ENCODE measurements around the gene CASP10. TPM values are rescaled to one million over a fixed set of nuclear protein-coding genes. Genes with fewer than 3 reads are reported as not detected.
A peak's percentile ranks its signal among the peaks of the same experiment; 100 is the strongest.

Gene CASP10
- total and polyA plus RNA-seq, 2 of the 13 experiments (the other 11 are each of a cell fraction or from before 2014, with no cell fraction given) = 22.2 to 23.8 TPM

GRCh38 chr2:201233192-201233811 lies 50.4 kb downstream of the CASP10 start (continued):
- TF ChIP-seq PHF20 (CRISPR knock-in tag; IDR thresholded peaks at IDR 0.05) (peak; percentile 78), MYNN (CRISPR knock-in tag; IDR thresholded peaks at IDR 0.05; ENCODE audit: low read depth) (no peak), RERE (CRISPR knock-in tag; IDR thresholded peaks at IDR 0.05; ENCODE audit: low read depth) (no peak), ONECUT2 (CRISPR knock-in tag; IDR thresholded peaks at IDR 0.05) (no peak), ATF3 (CRISPR knock-in tag; IDR thresholded peaks at IDR 0.05) (0 out of 2 replicates have a peak, but pooled peaks have one; percentile 20), TCF7L2 (IDR thresholded peaks at IDR 0.05; ENCODE audit: low read depth, low read length) (no peak), NKX3-1 (CRISPR knock-in tag; IDR thresholded peaks at IDR 0.05) (no peak), ZNF484 (CRISPR knock-in tag; IDR thresholded peaks at IDR 0.05; ENCODE audit: borderline replicate concordance, low read depth) (no peak), IRF2 (CRISPR knock-in tag; IDR thresholded peaks at IDR 0.05) (peak; percentile 100), NFKB2 (CRISPR knock-in tag; IDR thresholded peaks at IDR 0.05; ENCODE audit: borderline replicate concordance) (no peak), SIN3B (IDR thresholded peaks at IDR 0.05; ENCODE audit: low read length) (no peak), ZHX1 (CRISPR knock-in tag; IDR thresholded peaks at IDR 0.05; ENCODE audit: low read depth) (no peak), ZBTB7B (CRISPR knock-in tag; IDR thresholded peaks at IDR 0.05) (0 out of 2 replicates have a peak, but pooled peaks have one; percentile 7), ZBTB38 (CRISPR knock-in tag; IDR thresholded peaks at IDR 0.05) (0 out of 2 replicates have a peak, but pooled peaks have one; percentile 11), NR2F2 (IDR thresholded peaks at IDR 0.05; ENCODE audit: borderline replicate concordance, low read depth) (peak; percentile 36; the same call in 1 of the 2 replicates), ZNF597 (CRISPR knock-in tag; IDR thresholded peaks at IDR 0.05) (no peak), ZNF17 (CRISPR knock-in tag; IDR thresholded peaks at IDR 0.05) (no peak), HMG20B (CRISPR knock-in tag; conservative IDR thresholded peaks at IDR 0.05) (no peak)

Measured in HepG2 (cell line).